GM18505 (cell line): Measurements from ENCODE around the gene ISM1.

Experiments used
- ATAC-seq: cut with Tn5 transposase; IDR thresholded peaks from one replicate; pipeline ENCODE4 v1.9.1; 2021; ENCODE audit not compliant: unreplicated experiment
- POLR2A ChIP-seq: IDR thresholded peaks from 4 replicates; pipeline ENCODE4 v1.6.1; 2011; ENCODE audit warnings: borderline replicate concordance; ENCODE audit not compliant: insufficient read depth, insufficient read length; ENCODE audit errors: extremely low read depth

ISM1 gene

DNA sequence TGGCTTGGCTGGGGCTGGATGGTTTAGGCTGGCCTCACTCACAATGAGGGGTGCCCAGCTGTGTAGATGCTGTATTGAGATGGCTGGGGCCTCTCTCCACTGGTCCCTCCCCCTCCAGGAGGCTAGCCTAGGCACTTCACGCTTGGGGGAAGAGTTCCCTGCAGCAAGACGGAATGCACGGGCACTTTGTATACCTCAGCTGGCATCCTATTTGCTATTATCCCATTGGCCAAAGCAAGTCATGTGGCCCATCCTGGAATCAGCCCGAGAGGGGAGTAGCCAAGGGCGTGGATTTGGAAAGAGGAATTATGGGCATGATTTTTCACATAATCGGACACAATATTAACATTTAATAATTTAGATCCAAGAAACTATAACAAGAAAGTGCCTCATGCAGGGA, 64.3 kb downstream of the ISM1 start:
- ATAC-seq = no peak
- no peak for TF ChIP-seq POLR2A

GRCh38 chr20:13286052-13286451, 65.0 kb downstream of the ISM1 start:
- no peak for ATAC-seq
- no peak for TF ChIP-seq POLR2A

DNA sequence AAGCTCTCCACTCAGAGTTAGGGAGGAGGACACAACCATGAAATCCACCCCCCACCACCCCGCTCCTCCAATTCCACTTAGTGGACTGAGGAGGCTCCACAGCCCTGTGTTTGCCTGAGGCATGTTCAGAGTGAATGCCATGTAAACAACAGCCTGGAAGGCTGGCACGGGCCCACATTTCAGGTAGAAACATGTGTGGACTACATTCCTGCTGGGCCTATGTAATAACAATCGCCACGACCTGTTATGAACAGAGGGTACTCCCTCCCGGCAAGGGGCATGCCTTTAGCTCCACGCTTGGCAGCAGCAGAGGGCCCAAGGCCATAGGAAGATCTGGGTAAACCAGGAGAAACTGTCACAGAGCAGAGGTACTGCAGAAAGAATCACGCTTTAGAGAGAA, 65.5 kb downstream of the ISM1 start:
- ATAC-seq = no peak
- no peak for TF ChIP-seq POLR2A

DNA sequence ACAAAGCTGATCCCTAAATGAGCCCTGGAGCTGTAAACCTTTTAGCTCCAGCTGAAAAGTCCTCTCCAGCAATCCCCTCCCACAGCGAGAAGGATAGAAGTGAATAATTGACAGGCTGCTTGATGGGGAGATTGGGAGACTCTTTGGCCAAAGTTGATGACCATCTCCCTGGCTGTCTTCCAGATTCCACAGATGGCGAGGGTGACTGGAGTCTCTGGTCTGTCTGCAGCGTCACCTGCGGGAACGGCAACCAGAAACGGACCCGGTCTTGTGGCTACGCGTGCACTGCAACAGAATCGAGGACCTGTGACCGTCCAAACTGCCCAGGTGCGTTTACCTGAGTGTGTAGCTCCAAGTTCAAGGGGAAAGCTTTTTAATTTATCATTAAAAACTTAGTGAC, 67.3 kb downstream of the ISM1 start:
- no peak for TF ChIP-seq POLR2A
- no peak for ATAC-seq

DNA sequence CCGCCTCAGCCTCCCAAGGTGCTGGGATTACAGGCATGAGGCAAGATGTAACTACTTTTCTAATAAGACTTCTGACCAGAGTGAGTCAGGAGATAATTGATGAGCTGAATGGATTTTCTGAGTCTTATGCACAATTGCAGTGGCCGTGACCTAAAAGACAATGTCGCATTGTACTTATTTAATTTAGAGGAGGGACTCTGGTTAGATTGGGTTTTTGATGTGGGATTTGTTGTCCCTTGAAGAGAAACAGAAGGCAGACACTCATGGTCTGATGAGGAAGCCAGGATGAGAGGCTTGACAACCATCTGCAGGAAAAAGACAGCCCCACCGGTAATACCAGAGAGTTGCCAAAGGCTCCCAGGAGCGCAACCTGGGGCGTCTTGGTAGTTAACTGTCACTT, 68.0 kb downstream of the ISM1 start:
- TF ChIP-seq POLR2A = no peak
- ATAC-seq = no peak

- ATAC-seq = no peak
- TF ChIP-seq POLR2A = no peak
Measured at GRCh38 chr20:13290724-13291123, 69.7 kb downstream of the ISM1 start.

GRCh38 chr20:13291157-13291556, 70.1 kb downstream of the ISM1 start:
- no peak for ATAC-seq
- TF ChIP-seq POLR2A = no peak

- ATAC-seq = no peak
- TF ChIP-seq POLR2A = no peak
Measured at GRCh38 chr20:13292201-13292885, 71.3 kb downstream of the ISM1 start.

DNA sequence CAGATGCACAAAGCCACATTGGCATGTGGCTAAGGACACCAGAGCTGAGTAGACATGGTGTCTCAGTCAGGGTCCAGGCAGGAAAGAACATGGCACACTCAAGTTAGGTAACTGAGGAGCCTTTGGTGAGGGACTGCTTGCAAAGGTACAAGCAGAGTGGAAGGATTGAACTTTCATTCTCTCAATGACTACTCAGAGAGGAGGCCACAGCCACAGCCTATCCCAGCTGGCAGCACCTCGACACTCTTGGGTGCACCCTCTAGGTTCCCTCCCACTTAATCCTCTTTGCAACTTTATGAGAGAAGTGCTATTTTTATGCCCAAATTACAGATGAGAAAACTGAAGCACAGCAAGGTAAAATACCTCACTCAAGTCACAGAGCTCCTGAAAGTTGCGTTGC, 73.4 kb downstream of the ISM1 start:
- no peak for TF ChIP-seq POLR2A
- no peak for ATAC-seq

- no peak for ATAC-seq
- no peak for TF ChIP-seq POLR2A
Measured at GRCh38 chr20:13295637-13296036, 74.6 kb downstream of the ISM1 start.

GRCh38 chr20:13296070-13296469, 75.0 kb downstream of the ISM1 start:
- no peak for ATAC-seq
- TF ChIP-seq POLR2A = no peak

- no peak for TF ChIP-seq POLR2A
- no peak for ATAC-seq
Measured at GRCh38 chr20:13297147-13297899, 76.2 kb downstream of the ISM1 start.

DNA sequence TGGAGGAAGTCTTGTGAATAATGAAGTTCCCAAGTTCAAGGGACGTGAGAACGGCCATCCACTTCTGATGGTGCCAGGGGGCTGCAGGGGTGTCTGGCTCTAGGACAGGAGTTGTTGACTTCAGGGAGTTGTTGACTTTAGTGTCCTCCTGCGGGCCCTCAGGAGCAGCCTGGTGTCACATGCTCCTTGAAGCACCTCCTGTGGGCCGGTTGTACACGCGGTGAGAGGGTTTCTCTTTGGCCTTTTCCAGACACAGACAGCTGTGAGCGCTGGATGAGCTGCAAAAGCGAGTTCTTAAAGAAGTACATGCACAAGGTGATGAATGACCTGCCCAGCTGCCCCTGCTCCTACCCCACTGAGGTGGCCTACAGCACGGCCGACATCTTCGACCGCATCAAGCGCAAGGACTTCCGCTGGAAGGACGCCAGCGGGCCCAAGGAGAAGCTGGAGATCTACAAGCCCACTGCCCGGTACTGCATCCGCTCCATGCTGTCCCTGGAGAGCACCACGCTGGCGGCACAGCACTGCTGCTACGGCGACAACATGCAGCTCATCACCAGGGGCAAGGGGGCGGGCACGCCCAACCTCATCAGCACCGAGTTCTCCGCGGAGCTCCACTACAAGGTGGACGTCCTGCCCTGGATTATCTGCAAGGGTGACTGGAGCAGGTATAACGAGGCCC, 77.8 kb downstream of the ISM1 start:
- no peak for TF ChIP-seq POLR2A
- no peak for ATAC-seq

- TF ChIP-seq POLR2A = no peak
Measured at GRCh38 chr20:13299401-13299800, 78.3 kb downstream of the ISM1 start.

GRCh38 chr20:13301596-13301995, 80.5 kb downstream of the ISM1 start:
- ATAC-seq = no peak
- no peak for TF ChIP-seq POLR2A

More at GRCh38 chr20:13299401-13299800, 78.3 kb downstream of the ISM1 start:
- no peak for ATAC-seq
